ENCODE measurements around the gene MED8. TPM values are rescaled to one million over a fixed set of nuclear protein-coding genes. Genes with fewer than 3 reads are reported as not detected.

MED8 gene
- total and polyA plus RNA-seq, 2 of the 8 experiments (the other 6 are each of a cell fraction or from before 2014, with no cell fraction given), result 7.0 to 20.6 TPM

DNA sequence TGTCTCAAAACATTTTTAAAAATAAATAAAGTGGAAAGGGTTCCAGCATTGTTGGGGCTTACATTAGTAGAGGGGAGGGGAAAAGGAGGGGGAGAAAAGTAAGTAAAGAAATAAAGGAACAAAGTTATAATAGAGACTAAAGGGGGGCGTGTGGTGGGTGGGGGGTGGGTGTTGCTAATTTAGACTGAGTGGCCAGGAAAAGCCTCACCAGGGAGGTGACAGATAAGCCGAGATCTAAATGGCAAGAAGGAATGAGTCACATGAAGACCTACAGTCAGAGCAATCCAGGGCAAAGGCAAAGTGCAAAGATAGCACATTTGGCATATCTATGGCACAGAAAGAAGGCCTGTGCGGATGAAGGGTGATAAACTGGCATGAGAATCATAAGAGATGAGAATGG is 44.5 kb downstream of the MED8 start:
- Histone ChIP-seq H3K79me2 (ENCODE audit: control insufficient read depth in 1 of 2, insufficient read depth in 2 of 2, low read length in 2 of 2) (no peaks in the 10 kb centered on the region), H2BK120ac (replicated peaks; ENCODE audit: low read depth, low read length) (no peak overlapping the region), H2AK5ac (ENCODE audit: low read depth, low read length) (no peak overlapping the region), H3K4me1 (replicated peaks in 1 of 4; ENCODE audit: control insufficient read depth in 3 of 4, insufficient read depth in 4 of 4, low read length in 3 of 4) (peaks cover under 1 to 11% (median 5%) of the 10 kb centered on the region in 4 experiments; a peak in 5 of 7 replicates), H4K91ac (replicated peaks; ENCODE audit: insufficient read length, low read length) (no peak overlapping the region), H3K23ac (ENCODE audit: insufficient read length) (no peak overlapping the region), H3K4ac (replicated peaks; ENCODE audit: insufficient read length, low read depth, low read length) (no peak overlapping the region), H3K14ac (ENCODE audit: insufficient read length) (no peak overlapping the region), H3K27ac (ENCODE audit: low read depth, low read length) (no peak overlapping the region), H3K56ac (replicated peaks; ENCODE audit: insufficient read length, low read depth, low read length) (no peak overlapping the region), H4K5ac (ENCODE audit: insufficient read length, low read depth, low read length) (no peak overlapping the region), H2AFZ (ENCODE audit: low read length) (no peak overlapping the region), H2BK20ac (ENCODE audit: low read length) (no peak overlapping the region), H3K9ac (replicated peaks in 1 of 4; ENCODE audit: extremely low read depth in 1 of 4, low read depth in 3 of 4, low read length in 3 of 4) (no peak overlapping the region), H3K36me3 (ENCODE audit: control insufficient read depth in 2 of 4, insufficient read depth in 4 of 4, low read length in 3 of 4) (no peaks in the 10 kb centered on the region), H3K27me3 (replicated peaks in 1 of 4; ENCODE audit: control insufficient read depth in 3 of 4, extremely low read depth in 1 of 4, insufficient read depth in 3 of 4, low read length in 3 of 4) (peaks cover 0 to 5% (median 0%) of the 10 kb centered on the region in 4 experiments; a peak in 2 of 7 replicates), H3K9me3 (ENCODE audit: insufficient read depth in 2 of 2, low read depth in 1 of 2, low read length in 1 of 2) (no peaks in the 10 kb centered on the region), H4K20me1 (replicated peaks in 1 of 2; ENCODE audit: control insufficient read depth in 1 of 2, insufficient read depth in 2 of 2, low read length in 2 of 2) (no peaks in the 10 kb centered on the region), H3K18ac (ENCODE audit: extremely low read depth, low read length) (no peak overlapping the region), H2BK5ac (ENCODE audit: low read depth, low read length) (no peak overlapping the region), H3K4me3 (ENCODE audit: extremely low read depth in 1 of 4, insufficient read depth in 2 of 4, low read depth in 3 of 4, low read length in 4 of 4) (no peak overlapping the region), H3K79me1 (ENCODE audit: low read depth, low read length) (no peaks in the 10 kb centered on the region), H4K8ac (ENCODE audit: extremely low read depth, insufficient read depth, low read length) (no peak overlapping the region), H3K23me2 (ENCODE audit: low read depth, low read length) (peaks cover 7% of the 10 kb centered on the region), H2BK12ac (ENCODE audit: low read depth, low read length) (no peak overlapping the region), H2BK15ac (ENCODE audit: low read length) (no peak overlapping the region), H3K4me2 (ENCODE audit: insufficient read depth in 1 of 2, low read depth in 2 of 2, low read length in 2 of 2) (no peak overlapping the region)
- TF ChIP-seq, protein P1, sequence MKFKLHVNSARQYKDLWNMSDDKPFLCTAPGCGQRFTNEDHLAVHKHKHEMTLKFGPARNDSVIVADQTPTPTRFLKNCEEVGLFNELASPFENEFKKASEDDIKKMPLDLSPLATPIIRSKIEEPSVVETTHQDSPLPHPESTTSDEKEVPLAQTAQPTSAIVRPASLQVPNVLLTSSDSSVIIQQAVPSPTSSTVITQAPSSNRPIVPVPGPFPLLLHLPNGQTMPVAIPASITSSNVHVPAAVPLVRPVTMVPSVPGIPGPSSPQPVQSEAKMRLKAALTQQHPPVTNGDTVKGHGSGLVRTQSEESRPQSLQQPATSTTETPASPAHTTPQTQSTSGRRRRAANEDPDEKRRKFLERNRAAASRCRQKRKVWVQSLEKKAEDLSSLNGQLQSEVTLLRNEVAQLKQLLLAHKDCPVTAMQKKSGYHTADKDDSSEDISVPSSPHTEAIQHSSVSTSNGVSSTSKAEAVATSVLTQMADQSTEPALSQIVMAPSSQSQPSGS (IDR thresholded peaks at IDR 0.05; ENCODE audit: low read length), result no peak
- no peak for TF ChIP-seq KDM5A (IDR thresholded peaks at IDR 0.05; ENCODE audit: low read length)
- TF ChIP-seq, protein P2, sequence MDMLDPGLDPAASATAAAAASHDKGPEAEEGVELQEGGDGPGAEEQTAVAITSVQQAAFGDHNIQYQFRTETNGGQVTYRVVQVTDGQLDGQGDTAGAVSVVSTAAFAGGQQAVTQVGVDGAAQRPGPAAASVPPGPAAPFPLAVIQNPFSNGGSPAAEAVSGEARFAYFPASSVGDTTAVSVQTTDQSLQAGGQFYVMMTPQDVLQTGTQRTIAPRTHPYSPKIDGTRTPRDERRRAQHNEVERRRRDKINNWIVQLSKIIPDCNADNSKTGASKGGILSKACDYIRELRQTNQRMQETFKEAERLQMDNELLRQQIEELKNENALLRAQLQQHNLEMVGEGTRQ (IDR thresholded peaks at IDR 0.05; ENCODE audit: low read length), result no peak
- TF ChIP-seq EZH2 (IDR thresholded peaks at IDR 0.05; ENCODE audit: low read depth, low read length, severe bottlenecking), result no peak
- TF ChIP-seq GABPA (IDR thresholded peaks at IDR 0.05; ENCODE audit: borderline replicate concordance, insufficient read depth, low read length), result no peak
- no peak for TF ChIP-seq JUN (IDR thresholded peaks at IDR 0.05; ENCODE audit: low read depth, low read length)
- no peak for FAIRE-seq
- DNase-seq (ENCODE audit: low read depth in 1 of 2, low spot score in 2 of 2), result no peak
- ChIA-PET CTCF (ENCODE audit: partially characterized antibody) (interaction anchor here (0.6 kb wide), 1 partner anchor 505 kb away, joined by 4 read pairs; no protein-coding TSS in a partner anchor), POLR2A (ENCODE audit: partially characterized antibody) (no interaction called here)
- WGBS, 2 experiments (ENCODE audit: extremely low coverage in 1 of 2, insufficient coverage in 1 of 2, insufficient read length in 1 of 2, insufficient replicate concordance in 2 of 2, low coverage in 1 of 2, low lambda C conversion rate in 2 of 2, missing lambda C conversion rate in 1 of 2), result 79% methylated on average over 2 of the region's 3 CpGs; no CpG with 5 or more reads in 1 of the 2 experiments

All from H1 (cell line).